Neuronal stem cell (in vitro differentiated cells): ENCODE measurements around the gene CD34.

ENCODE experiments used
- DNase-seq: peaks from one replicate; pipeline ENCODE4 v3.0.0-alpha.2; 2013; ENCODE audit warnings: low spot score
- H2AFZ ChIP-seq: one replicate; pipeline ENCODE4 v1.6.1; 2013; ENCODE audit warnings: mild to moderate bottlenecking, low read length, inconsistent platforms
- H2AK5ac ChIP-seq: 2 replicates; pipeline ENCODE4 v1.6.1; 2013; ENCODE audit warnings: low read depth, mild to moderate bottlenecking, inconsistent platforms, low read length, moderate library complexity, mixed read lengths
- H2BK120ac ChIP-seq: 2 replicates; pipeline ENCODE4 v1.6.1; 2013; ENCODE audit warnings: low read depth, mild to moderate bottlenecking, inconsistent platforms, low read length, moderate library complexity, mixed read lengths
- H2BK12ac ChIP-seq: one replicate; pipeline ENCODE4 v1.6.1; 2013; ENCODE audit warnings: low read length, inconsistent platforms
- H2BK15ac ChIP-seq: 2 replicates; pipeline ENCODE4 v1.6.1; 2013; ENCODE audit warnings: mild to moderate bottlenecking, low read length, inconsistent platforms, mixed read lengths
- H2BK5ac ChIP-seq: one replicate; pipeline ENCODE4 v1.6.1; 2013; ENCODE audit warnings: inconsistent platforms, mild to moderate bottlenecking, low read length, moderate library complexity
- H3K14ac ChIP-seq: one replicate; pipeline ENCODE4 v1.6.1; 2013; ENCODE audit warnings: low read length, inconsistent platforms
- H3K18ac ChIP-seq: 2 replicates; pipeline ENCODE4 v1.6.1; 2013; ENCODE audit warnings: low read length, inconsistent platforms
- H3K23ac ChIP-seq: 2 replicates; pipeline ENCODE4 v1.6.1; 2013; ENCODE audit warnings: low read depth, mild to moderate bottlenecking, mixed read lengths, low read length, inconsistent platforms; ENCODE audit not compliant: poor library complexity
- H3K27ac ChIP-seq: replicated peaks from 3 replicates; pipeline ENCODE4 v1.5.1; 2013; ENCODE audit warnings: low read length, inconsistent platforms
- H3K27me3 ChIP-seq, 3 experiments: 2 replicates each; pipeline ENCODE4 v1.6.1; 2013; ENCODE audit warnings: low read length in 3 of 3, mild to moderate bottlenecking in 2 of 3, inconsistent platforms in 1 of 3, low read depth in 1 of 3, mixed read lengths in 1 of 3, moderate library complexity in 1 of 3; ENCODE audit not compliant: control insufficient read depth in 3 of 3, insufficient read depth in 3 of 3
- H3K36me3 ChIP-seq, 2 donors: replicated peaks in 1 of 2; 2 replicates each; pipeline ENCODE4 v1.6.1; 2013; ENCODE audit warnings: low read length in 2 of 2; ENCODE audit not compliant: control insufficient read depth in 2 of 2, insufficient read depth in 2 of 2
- H3K4ac ChIP-seq: 2 replicates; pipeline ENCODE4 v1.6.1; 2013; ENCODE audit warnings: inconsistent platforms, mild to moderate bottlenecking, low read length, moderate library complexity
- H3K4me1 ChIP-seq, 2 donors: 1 replicate in 1 of 2; 2 replicates in 1 of 2; pipeline ENCODE4 v1.6.1; 2013; ENCODE audit warnings: low read length in 2 of 2, low read depth in 1 of 2; ENCODE audit not compliant: control insufficient read depth in 2 of 2, insufficient read depth in 1 of 2
- H3K4me2 ChIP-seq: one replicate; pipeline ENCODE4 v1.6.1; 2013; ENCODE audit warnings: mild to moderate bottlenecking, low read length, inconsistent platforms; ENCODE audit not compliant: insufficient read depth, poor library complexity, severe bottlenecking
- H3K4me3 ChIP-seq, 2 donors: 2 replicates each; pipeline ENCODE4 v1.5.1; 2013; ENCODE audit warnings: low read length in 2 of 2, mild to moderate bottlenecking in 2 of 2, inconsistent platforms in 1 of 2, moderate library complexity in 1 of 2
- H3K79me1 ChIP-seq: one replicate; pipeline ENCODE4 v1.6.1; 2013; ENCODE audit warnings: low read depth, mild to moderate bottlenecking, inconsistent platforms, low read length, moderate library complexity
- H3K9ac ChIP-seq: one replicate; pipeline ENCODE4 v1.6.1; 2013; ENCODE audit warnings: mild to moderate bottlenecking, low read depth, low read length, inconsistent platforms; ENCODE audit not compliant: poor library complexity
- H3K9me3 ChIP-seq, 2 donors: replicated peaks in 1 of 2; 2 replicates each; pipeline versions ENCODE3 to v1.6.1; 2013; ENCODE audit warnings: low read length in 2 of 2, mild to moderate bottlenecking in 2 of 2, inconsistent platforms in 1 of 2, low read depth in 1 of 2, mixed read lengths in 1 of 2, moderate library complexity in 1 of 2; ENCODE audit not compliant: control insufficient read depth in 2 of 2, insufficient read depth in 1 of 2
- H4K8ac ChIP-seq: one replicate; pipeline ENCODE4 v1.6.1; 2013; ENCODE audit warnings: low read depth, mild to moderate bottlenecking, inconsistent platforms, low read length, moderate library complexity
- H4K91ac ChIP-seq: one replicate; pipeline ENCODE4 v1.6.1; 2013; ENCODE audit warnings: low read length, low read depth, mild to moderate bottlenecking, inconsistent platforms; ENCODE audit not compliant: poor library complexity
- WGBS, 2 donors: extraction: QIAGEN DNeasy Blood & Tissue Kit; methylation state at CpG; one replicate each; pipeline ENCODE4 v1.1.7; 2013; ENCODE audit warnings: missing lambda C conversion rate in 2 of 2, mixed read lengths in 1 of 2; ENCODE audit not compliant: insufficient read length in 2 of 2, insufficient replicate concordance in 1 of 2; ENCODE audit errors: extremely low coverage in 2 of 2; 5-methylcytosine and 5-hydroxymethylcytosine counted together

CD34 gene

DNA sequence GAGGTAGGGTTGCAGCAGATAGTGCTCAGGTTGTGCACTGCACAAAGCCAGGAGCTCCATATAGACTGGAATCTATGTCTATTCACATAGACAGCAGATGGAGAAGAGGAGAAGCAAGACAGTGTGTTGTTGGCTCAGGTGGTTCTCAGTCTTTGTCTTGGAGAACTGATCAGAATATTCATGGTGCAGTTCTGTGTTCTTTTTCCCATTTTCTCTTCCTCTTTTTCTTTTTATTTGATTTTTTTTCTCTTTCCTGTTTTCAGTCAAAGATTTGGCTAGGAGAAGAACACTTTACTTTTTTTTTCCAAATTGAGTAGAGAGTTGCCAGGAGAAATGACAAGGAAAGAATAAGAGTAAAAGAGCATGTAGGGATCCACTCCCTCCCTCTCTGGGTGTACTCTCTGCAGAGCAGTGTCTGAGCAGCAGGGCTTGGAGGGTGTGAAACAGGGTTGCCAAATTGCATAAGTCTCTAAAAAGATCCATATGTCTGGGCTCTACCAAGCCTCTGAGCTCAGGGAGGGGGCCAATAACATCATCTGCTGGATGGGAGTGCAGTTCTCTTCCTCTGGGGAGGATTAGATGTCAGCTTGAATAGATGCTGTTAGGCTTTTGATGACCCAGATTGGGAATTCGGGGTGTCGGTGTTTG is 8.7 kb upstream of the CD34 start:
- H3K4me1 ChIP-seq: peaks cover 0 to 2% of the 10 kb centered on the region in 2 donors
- H2AFZ ChIP-seq: no peak overlapping the region
- no peak overlapping the region for H3K4me2 ChIP-seq
- no peak overlapping the region for H3K27ac ChIP-seq
- no peak overlapping the region for H2BK5ac ChIP-seq
- no peak overlapping the region for H3K23ac ChIP-seq
- no peak overlapping the region for H2BK15ac ChIP-seq
- 100% methylated on average over 2 of the region's 2 CpGs; no CpG with 5 or more reads in 1 of the 2 donors for WGBS, 2 donors
- H3K4ac ChIP-seq: no peak overlapping the region
- H3K79me1 ChIP-seq: no peaks in the 10 kb centered on the region
- H3K9ac ChIP-seq: no peak overlapping the region
- H3K9me3 ChIP-seq: no peaks in the 10 kb centered on the region
- no peak overlapping the region for H3K14ac ChIP-seq
- H3K36me3 ChIP-seq: no peaks in the 10 kb centered on the region
- no peak overlapping the region for H2BK120ac ChIP-seq
- no peak overlapping the region for H4K91ac ChIP-seq
- no peak overlapping the region for H2BK12ac ChIP-seq
- H3K18ac ChIP-seq: no peak overlapping the region
- H4K8ac ChIP-seq: no peak overlapping the region
- H3K27me3 ChIP-seq: peaks cover 0 to 40% (median 0%) of the 10 kb centered on the region in 3 experiments
- H3K4me3 ChIP-seq: no peak overlapping the region
- no peak overlapping the region for H2AK5ac ChIP-seq
- DNase-seq: no peak

- H4K8ac ChIP-seq: no peak overlapping the region
- no peak overlapping the region for H2BK5ac ChIP-seq
- no peak overlapping the region for H3K23ac ChIP-seq
- H2BK120ac ChIP-seq: no peak overlapping the region
- peaks cover 0 to 2% of the 10 kb centered on the region in 2 donors for H3K4me1 ChIP-seq
- no peak overlapping the region for H3K18ac ChIP-seq
- WGBS, 2 donors: no CpG with 5 or more reads among the region's 5 CpGs
- no peak overlapping the region for H4K91ac ChIP-seq
- H3K36me3 ChIP-seq: no peaks in the 10 kb centered on the region
- H3K27ac ChIP-seq: no peak overlapping the region
- no peak overlapping the region for H2BK12ac ChIP-seq
- no peak overlapping the region for H3K4me2 ChIP-seq
- DNase-seq: no peak
- H2BK15ac ChIP-seq: no peak overlapping the region
- no peaks in the 10 kb centered on the region for H3K9me3 ChIP-seq
- H2AK5ac ChIP-seq: no peak overlapping the region
- H3K4me3 ChIP-seq: no peak overlapping the region
- no peak overlapping the region for H3K14ac ChIP-seq
- no peak overlapping the region for H3K9ac ChIP-seq
- peaks cover 0 to 38% (median 0%) of the 10 kb centered on the region in 3 experiments for H3K27me3 ChIP-seq
- H3K4ac ChIP-seq: no peak overlapping the region
- H2AFZ ChIP-seq: no peak overlapping the region
- no peaks in the 10 kb centered on the region for H3K79me1 ChIP-seq
Observed at GRCh38 chr1:207918581-207918980, 7.7 kb upstream of the CD34 start.

DNA sequence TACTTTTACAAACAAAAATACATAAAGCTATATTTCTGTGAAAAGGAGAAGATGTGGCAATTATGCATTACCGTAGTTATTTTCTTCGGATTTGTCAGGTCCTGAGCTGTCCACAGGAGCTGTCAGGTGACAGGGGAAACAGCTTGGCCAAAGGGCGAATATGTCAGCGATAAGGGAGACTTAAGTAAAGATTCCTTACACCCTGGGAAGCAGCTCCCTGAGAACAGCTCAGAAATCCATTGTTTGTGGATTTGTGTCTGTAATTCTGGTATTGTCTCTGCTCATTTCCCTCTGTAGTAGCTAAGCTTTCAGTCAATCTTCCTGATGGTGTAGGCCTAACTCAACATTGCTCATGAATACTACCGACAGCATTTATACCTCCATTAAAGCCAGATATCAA is 7.1 kb upstream of the CD34 start:
- Histone ChIP-seq H2BK12ac (no peak overlapping the region), H3K4me2 (no peak overlapping the region), H2BK5ac (no peak overlapping the region), H2AK5ac (no peak overlapping the region), H2AFZ (no peak overlapping the region), H3K23ac (no peak overlapping the region), H4K8ac (no peak overlapping the region), H3K9me3 (no peaks in the 10 kb centered on the region), H3K4me3 (no peak overlapping the region), H3K36me3 (no peaks in the 10 kb centered on the region), H3K14ac (no peak overlapping the region), H3K4me1 (peaks cover 0 to 2% of the 10 kb centered on the region in 2 donors), H3K27ac (no peak overlapping the region), H2BK15ac (no peak overlapping the region), H3K79me1 (no peaks in the 10 kb centered on the region), H2BK120ac (no peak overlapping the region), H3K27me3 (peaks cover 0 to 38% (median 0%) of the 10 kb centered on the region in 3 experiments), H3K18ac (no peak overlapping the region), H3K9ac (no peak overlapping the region), H4K91ac (no peak overlapping the region), H3K4ac (no peak overlapping the region)
- no peak for DNase-seq
- WGBS, 2 donors: no CpG with 5 or more reads among the region's 5 CpGs

DNA sequence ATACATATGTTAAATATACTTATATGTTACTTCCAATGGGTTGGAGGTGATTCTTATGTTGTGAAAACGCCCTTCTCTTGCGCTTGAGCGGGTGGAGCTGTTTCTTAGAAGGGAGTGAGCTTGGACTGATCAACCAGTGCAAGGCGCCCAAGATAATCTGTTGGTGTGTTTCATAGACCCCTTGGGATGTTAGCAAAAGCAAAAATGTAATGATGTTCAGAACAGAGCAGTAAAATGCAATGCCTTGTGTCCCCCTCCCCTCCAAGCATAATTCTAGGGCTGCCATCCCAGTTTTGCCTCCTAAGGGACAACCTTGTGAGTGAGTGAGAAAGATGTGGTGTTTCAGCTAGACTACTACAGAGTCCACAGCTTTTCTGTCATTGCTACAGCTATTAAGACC is 6.2 kb upstream of the CD34 start:
- no peak overlapping the region for H3K27ac ChIP-seq
- H3K9me3 ChIP-seq: no peaks in the 10 kb centered on the region
- H3K23ac ChIP-seq: no peak overlapping the region
- no peak overlapping the region for H2BK120ac ChIP-seq
- H4K91ac ChIP-seq: no peak overlapping the region
- H2BK15ac ChIP-seq: no peak overlapping the region
- H3K18ac ChIP-seq: no peak overlapping the region
- H2AK5ac ChIP-seq: no peak overlapping the region
- no peak overlapping the region for H3K4me2 ChIP-seq
- H3K4me3 ChIP-seq: no peak overlapping the region
- H2AFZ ChIP-seq: no peak overlapping the region
- H3K27me3 ChIP-seq: peaks cover 0 to 38% (median under 1%) of the 10 kb centered on the region in 3 experiments
- H3K36me3 ChIP-seq: no peaks in the 10 kb centered on the region
- H3K9ac ChIP-seq: no peak overlapping the region
- no peak overlapping the region for H2BK12ac ChIP-seq
- H3K4me1 ChIP-seq: peaks cover 0 to 2% of the 10 kb centered on the region in 2 donors
- no peak overlapping the region for H3K14ac ChIP-seq
- DNase-seq: no peak
- WGBS, 2 donors: no CpG with 5 or more reads among the region's 4 CpGs
- no peak overlapping the region for H3K4ac ChIP-seq
- no peaks in the 10 kb centered on the region for H3K79me1 ChIP-seq
- H4K8ac ChIP-seq: no peak overlapping the region
- no peak overlapping the region for H2BK5ac ChIP-seq
